Renal cortex interstitium (tissue), 11 donors: Measurements from ENCODE around the gene CAPN10. TPM values are rescaled to one million over a fixed set of nuclear protein-coding genes. Genes with fewer than 3 reads are reported as not detected.

ENCODE experiments used
- DNase-seq, 11 donors: peaks; one replicate each; pipeline ENCODE4 v3.0.0-alpha.2; 2013; ENCODE audit warnings: low read depth in 9 of 11, low spot score in 4 of 11; ENCODE audit errors: extremely low read depth in 1 of 11
- polyA plus RNA-seq, 3 donors: library from polyadenylated mRNA; unstranded; fragments of 120-200 nt; gene quantifications; one replicate each; pipeline ENCODE4 v1.2.1, GENCODE V29; 2013; ENCODE audit not compliant: insufficient read length in 3 of 3

Gene CAPN10
- polyA plus RNA-seq, 3 donors: 20.2 to 37.9 (median 32.1) TPM

- DNase-seq: no peak
Measured at GRCh38 chr2:240596491-240596931, 10.0 kb downstream of the CAPN10 start.

GRCh38 chr2:240597054-240597418 lies 10.5 kb downstream of the CAPN10 start:
- no peak for DNase-seq

GRCh38 chr2:240597419-240598181 lies 11.1 kb downstream of the CAPN10 start:
- DNase-seq: no peak

- no peak for DNase-seq
Measured at GRCh38 chr2:240598311-240598911, 11.9 kb downstream of the CAPN10 start.

- no peak for DNase-seq
Measured at GRCh38 chr2:240599141-240599583, 12.6 kb downstream of the CAPN10 start.

GRCh38 chr2:240600451-240600961 lies 14.0 kb downstream of the CAPN10 start:
- DNase-seq: no peak

GRCh38 chr2:240601061-240601830 lies 14.7 kb downstream of the CAPN10 start:
- no peak for DNase-seq

GRCh38 chr2:240601831-240602160 lies 15.3 kb downstream of the CAPN10 start:
- no peak for DNase-seq

GRCh38 chr2:240602266-240603050 lies 15.9 kb downstream of the CAPN10 start:
- DNase-seq: no peak

GRCh38 chr2:240603081-240603835 lies 16.7 kb downstream of the CAPN10 start:
- DNase-seq: no peak

GRCh38 chr2:240603846-240604245 lies 17.3 kb downstream of the CAPN10 start:
- no peak for DNase-seq

GRCh38 chr2:240604291-240604938 lies 17.9 kb downstream of the CAPN10 start:
- peak in 9 of 11 donors; percentile 24 to 73 (median 63) for DNase-seq

- DNase-seq: no peak
Measured at GRCh38 chr2:240604939-240605716, 18.6 kb downstream of the CAPN10 start.

GRCh38 chr2:240605867-240606743 lies 19.6 kb downstream of the CAPN10 start:
- no peak for DNase-seq

- no peak for DNase-seq
Measured at GRCh38 chr2:240611601-240612210, 25.2 kb downstream of the CAPN10 start.

- DNase-seq: no peak
Measured at GRCh38 chr2:240613781-240614180, 27.2 kb downstream of the CAPN10 start.
